Dendritic cell treated with granulocyte-macrophage colony-stimulating factor and Interleukin-4, amounts not matched to agents 40 ng/mL and 50 ng/mL, for 4 days (primary cell): ENCODE results near the gene PSAT1.

Source experiments
- H3K27ac Mint-ChIP-seq: one replicate; pipeline ENCODE4 v1.8.0; 2022; ENCODE audit warnings: mild to moderate bottlenecking, mixed read lengths
- H3K27me3 Mint-ChIP-seq: one replicate; pipeline ENCODE4 v1.8.0; 2022; ENCODE audit warnings: mild to moderate bottlenecking, mixed read lengths
- H3K36me3 Mint-ChIP-seq: one replicate; pipeline ENCODE4 v1.8.0; 2022; ENCODE audit warnings: low read depth, mixed read lengths
- H3K4me1 Mint-ChIP-seq: one replicate; pipeline ENCODE4 v1.8.0; 2022; ENCODE audit warnings: low read depth, mixed read lengths
- H3K4me3 Mint-ChIP-seq: one replicate; pipeline ENCODE4 v1.8.0; 2022; ENCODE audit warnings: mild to moderate bottlenecking, moderate library complexity, mixed read lengths
- H3K9me3 Mint-ChIP-seq: one replicate; pipeline ENCODE4 v1.8.0; 2022; ENCODE audit warnings: mixed read lengths
- intact Hi-C: fragments of 100-400 bp; cut with micrococcal nuclease; formaldehyde crosslinking; loops from one replicate; pipeline ENCODE4 v1.15.0; 2022

Gene PSAT1

GRCh38 chr9:78316166-78316892 lies 19.4 kb downstream of the PSAT1 start:
- Mint-ChIP-seq H3K4me3 (no peak overlapping the region), H3K4me1 (peaks cover 5% of the 10 kb centered on the region), H3K9me3 (no peaks in the 10 kb centered on the region), H3K27me3 (no peaks in the 10 kb centered on the region), H3K27ac (no peak overlapping the region), H3K36me3 (no peaks in the 10 kb centered on the region)
- intact Hi-C loops = no loop called here

- Mint-ChIP-seq H3K4me3 (no peak overlapping the region), H3K27me3 (no peaks in the 10 kb centered on the region), H3K36me3 (no peaks in the 10 kb centered on the region), H3K4me1 (peaks cover 5% of the 10 kb centered on the region), H3K27ac (no peak overlapping the region), H3K9me3 (no peaks in the 10 kb centered on the region)
- intact Hi-C loops = no loop called here
Measured at GRCh38 chr9:78319197-78320029, 22.5 kb downstream of the PSAT1 start.

DNA sequence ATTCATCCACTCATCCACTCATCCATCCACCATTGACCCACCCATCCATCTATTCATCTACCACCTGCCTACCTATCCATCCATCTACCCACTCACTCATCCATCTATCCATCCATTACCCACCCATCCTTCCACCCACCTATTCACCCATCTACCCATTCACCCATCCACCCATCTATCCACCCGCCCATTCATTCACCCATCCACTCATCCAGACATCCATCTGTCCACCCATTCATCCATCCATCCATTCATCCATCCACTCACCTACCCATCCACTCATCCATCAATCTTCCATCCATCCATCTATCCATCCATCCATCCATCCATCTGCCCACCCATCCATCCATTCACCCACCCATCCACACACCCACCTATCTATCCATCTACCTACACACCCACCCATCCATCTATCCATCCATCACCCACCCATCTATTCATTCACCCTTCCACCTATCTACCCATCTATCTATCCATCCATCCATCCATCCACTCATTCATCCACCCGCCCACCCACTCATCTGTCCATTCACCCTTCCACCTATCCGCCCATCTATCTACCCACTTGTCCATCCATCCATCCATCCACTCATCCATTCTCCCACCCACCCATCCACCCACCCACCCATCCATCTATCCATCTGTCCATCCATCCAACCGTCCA lies 23.2 kb downstream of the PSAT1 start:
- H3K27me3 Mint-ChIP-seq = no peaks in the 10 kb centered on the region
- no peak overlapping the region for H3K4me3 Mint-ChIP-seq
- H3K9me3 Mint-ChIP-seq = no peaks in the 10 kb centered on the region
- H3K4me1 Mint-ChIP-seq = peaks cover 5% of the 10 kb centered on the region
- intact Hi-C loops = no loop called here
- H3K27ac Mint-ChIP-seq = no peak overlapping the region
- H3K36me3 Mint-ChIP-seq = no peaks in the 10 kb centered on the region

GRCh38 chr9:78320875-78321496 lies 24.1 kb downstream of the PSAT1 start:
- no peaks in the 10 kb centered on the region for H3K27me3 Mint-ChIP-seq
- H3K4me3 Mint-ChIP-seq = no peak overlapping the region
- intact Hi-C loops = no loop called here
- H3K27ac Mint-ChIP-seq = no peak overlapping the region
- peaks cover 9% of the 10 kb centered on the region for H3K4me1 Mint-ChIP-seq
- no peaks in the 10 kb centered on the region for H3K36me3 Mint-ChIP-seq
- no peaks in the 10 kb centered on the region for H3K9me3 Mint-ChIP-seq

DNA sequence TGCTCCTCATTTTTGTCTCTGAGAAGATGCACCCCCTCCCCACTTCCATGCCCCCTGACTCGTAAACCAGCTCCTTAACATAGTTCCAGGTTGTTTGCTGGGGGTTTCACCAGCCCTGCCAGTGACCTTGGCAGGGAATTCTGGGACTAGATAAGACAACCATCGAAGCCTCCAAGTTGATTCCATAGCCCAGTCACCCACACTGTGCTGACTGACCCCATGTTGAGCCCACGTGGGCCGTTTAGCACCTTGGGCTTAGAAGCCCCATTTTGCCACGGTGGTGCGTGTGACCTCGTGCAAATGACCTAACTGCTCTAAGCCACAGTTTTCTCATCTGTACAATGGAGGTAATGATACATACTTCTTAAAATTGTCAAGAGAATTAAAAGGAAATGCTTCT lies 24.6 kb downstream of the PSAT1 start:
- Mint-ChIP-seq H3K4me3 (no peak overlapping the region), H3K27me3 (no peaks in the 10 kb centered on the region), H3K27ac (no peak overlapping the region), H3K4me1 (peaks cover 9% of the 10 kb centered on the region), H3K36me3 (no peaks in the 10 kb centered on the region), H3K9me3 (no peaks in the 10 kb centered on the region)
- intact Hi-C loops = no loop called here

- Mint-ChIP-seq H3K27ac (no peak overlapping the region), H3K36me3 (no peaks in the 10 kb centered on the region)
- intact Hi-C loops = no loop called here
Measured at GRCh38 chr9:78324068-78324650, 27.2 kb downstream of the PSAT1 start.

DNA sequence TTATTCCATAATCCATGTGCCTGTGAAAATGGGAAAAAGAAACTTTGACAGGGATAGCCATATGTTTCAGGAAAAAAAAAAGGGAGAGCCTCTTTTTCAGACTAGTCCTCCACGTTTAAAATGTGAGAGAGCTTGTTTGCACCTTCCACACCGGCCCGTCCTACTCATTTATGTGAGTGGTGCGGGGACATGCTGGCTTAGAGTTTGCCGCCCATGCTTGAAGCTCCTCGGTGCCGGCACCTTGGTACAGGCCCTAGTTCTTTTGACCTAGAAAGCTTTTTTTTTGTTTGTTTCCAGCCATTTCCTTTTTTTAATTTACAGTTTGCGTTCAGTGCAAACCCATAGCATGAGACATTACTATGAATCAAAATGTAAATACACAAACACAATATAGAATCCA lies 27.8 kb downstream of the PSAT1 start:
- H3K9me3 Mint-ChIP-seq = no peaks in the 10 kb centered on the region
- peaks cover 9% of the 10 kb centered on the region for H3K4me1 Mint-ChIP-seq
- no peak overlapping the region for H3K27ac Mint-ChIP-seq
- H3K36me3 Mint-ChIP-seq = no peaks in the 10 kb centered on the region
- intact Hi-C loops = loop anchor here (5.0 kb wide), 1 partner anchor 48 kb away; no protein-coding TSS in a partner anchor
- H3K27me3 Mint-ChIP-seq = no peaks in the 10 kb centered on the region
- H3K4me3 Mint-ChIP-seq = no peak overlapping the region

More at GRCh38 chr9:78324068-78324650, 27.2 kb downstream of the PSAT1 start:
- peaks cover 9% of the 10 kb centered on the region for H3K4me1 Mint-ChIP-seq
- H3K4me3 Mint-ChIP-seq = no peak overlapping the region
- H3K27me3 Mint-ChIP-seq = no peaks in the 10 kb centered on the region
- H3K9me3 Mint-ChIP-seq = no peaks in the 10 kb centered on the region

- H3K9me3 Mint-ChIP-seq = no peaks in the 10 kb centered on the region
- peaks cover 9% of the 10 kb centered on the region for H3K4me1 Mint-ChIP-seq
- intact Hi-C loops = loop anchor here (5.0 kb wide), 1 partner anchor 47 kb away; no protein-coding TSS in a partner anchor
- H3K4me3 Mint-ChIP-seq = no peak overlapping the region
- H3K27ac Mint-ChIP-seq = no peak overlapping the region
- H3K27me3 Mint-ChIP-seq = no peaks in the 10 kb centered on the region
- no peaks in the 10 kb centered on the region for H3K36me3 Mint-ChIP-seq
Measured at GRCh38 chr9:78325343-78325742, 28.4 kb downstream of the PSAT1 start.

GRCh38 chr9:78325846-78326360 lies 29.0 kb downstream of the PSAT1 start:
- H3K27me3 Mint-ChIP-seq = no peaks in the 10 kb centered on the region
- H3K4me1 Mint-ChIP-seq = peaks cover 9% of the 10 kb centered on the region
- H3K36me3 Mint-ChIP-seq = no peaks in the 10 kb centered on the region
- no peaks in the 10 kb centered on the region for H3K9me3 Mint-ChIP-seq
- H3K27ac Mint-ChIP-seq = no peak overlapping the region
- intact Hi-C loops = loop anchor here (5.0 kb wide), 1 partner anchor 46 kb away; no protein-coding TSS in a partner anchor
- H3K4me3 Mint-ChIP-seq = no peak overlapping the region

DNA sequence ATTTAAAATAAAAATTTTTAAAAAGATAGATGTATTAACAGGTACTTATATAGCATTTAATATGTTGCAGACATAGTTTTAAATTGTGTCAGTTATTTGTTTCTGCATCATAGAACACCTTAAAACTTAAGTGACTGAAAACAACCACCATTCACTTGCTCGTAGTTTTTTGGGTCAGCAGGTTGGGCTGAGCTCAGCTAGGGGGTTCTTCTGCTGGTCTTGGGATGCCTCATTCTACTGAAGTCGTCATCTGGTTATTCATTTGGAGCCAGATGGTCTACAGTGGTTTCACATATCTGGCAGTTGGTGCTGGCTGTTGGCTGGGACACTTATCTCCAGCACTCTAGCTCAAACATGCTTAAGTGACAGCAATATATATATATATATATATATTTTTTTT lies 29.6 kb downstream of the PSAT1 start:
- Mint-ChIP-seq H3K27me3 (no peaks in the 10 kb centered on the region), H3K36me3 (no peaks in the 10 kb centered on the region), H3K27ac (no peak overlapping the region), H3K4me1 (peaks cover 9% of the 10 kb centered on the region), H3K9me3 (no peaks in the 10 kb centered on the region), H3K4me3 (no peak overlapping the region)
- intact Hi-C loops = loop anchor here (5.0 kb wide), 1 partner anchor 46 kb away; no protein-coding TSS in a partner anchor

DNA sequence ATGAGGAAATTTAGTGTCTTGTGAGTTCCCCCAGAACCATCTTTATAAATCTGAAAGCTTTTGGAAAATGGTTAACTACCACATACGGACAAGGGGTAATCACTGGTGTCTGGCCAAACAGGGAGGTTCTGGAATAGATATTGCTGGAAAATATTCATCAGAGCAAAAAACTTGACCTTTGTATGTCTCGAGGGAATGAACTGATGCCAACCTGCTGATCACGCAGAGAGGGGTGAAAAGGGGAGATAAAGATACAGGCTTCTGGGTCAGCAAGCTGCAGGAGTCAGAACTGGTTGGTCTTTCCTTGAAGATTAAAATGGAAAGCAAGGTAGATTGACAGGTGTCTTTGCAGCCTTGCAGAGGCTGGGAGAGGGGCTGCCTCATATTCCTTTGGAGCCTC lies 35.5 kb downstream of the PSAT1 start:
- Mint-ChIP-seq H3K4me1 (no peaks in the 10 kb centered on the region), H3K4me3 (no peak overlapping the region), H3K9me3 (peaks cover 7% of the 10 kb centered on the region), H3K36me3 (no peaks in the 10 kb centered on the region), H3K27me3 (no peaks in the 10 kb centered on the region), H3K27ac (no peak overlapping the region)
- intact Hi-C loops = no loop called here

DNA sequence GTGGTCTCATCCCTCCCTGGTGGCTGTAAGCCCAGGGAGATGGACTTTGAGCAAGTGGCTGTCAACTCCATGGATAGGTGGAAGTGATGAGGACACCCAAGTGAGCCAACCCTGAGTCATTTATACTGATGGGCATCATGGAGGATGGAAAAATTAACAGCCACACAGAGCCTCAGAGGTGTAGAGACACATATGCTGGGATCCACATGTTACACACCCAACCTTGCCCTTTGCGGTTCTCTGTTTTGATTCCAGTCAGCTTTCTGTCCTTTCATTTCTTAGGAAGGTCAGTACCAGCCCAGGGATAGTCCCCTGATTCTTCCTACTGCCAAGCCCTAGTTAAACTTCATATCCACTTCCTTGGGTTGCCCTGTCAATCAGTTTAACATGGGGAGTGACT lies 51.9 kb downstream of the PSAT1 start:
- H3K9me3 Mint-ChIP-seq = no peaks in the 10 kb centered on the region
- intact Hi-C loops = no loop called here
- no peak overlapping the region for H3K4me3 Mint-ChIP-seq
- no peak overlapping the region for H3K27ac Mint-ChIP-seq
- no peaks in the 10 kb centered on the region for H3K36me3 Mint-ChIP-seq
- H3K4me1 Mint-ChIP-seq = no peaks in the 10 kb centered on the region
- H3K27me3 Mint-ChIP-seq = no peaks in the 10 kb centered on the region

DNA sequence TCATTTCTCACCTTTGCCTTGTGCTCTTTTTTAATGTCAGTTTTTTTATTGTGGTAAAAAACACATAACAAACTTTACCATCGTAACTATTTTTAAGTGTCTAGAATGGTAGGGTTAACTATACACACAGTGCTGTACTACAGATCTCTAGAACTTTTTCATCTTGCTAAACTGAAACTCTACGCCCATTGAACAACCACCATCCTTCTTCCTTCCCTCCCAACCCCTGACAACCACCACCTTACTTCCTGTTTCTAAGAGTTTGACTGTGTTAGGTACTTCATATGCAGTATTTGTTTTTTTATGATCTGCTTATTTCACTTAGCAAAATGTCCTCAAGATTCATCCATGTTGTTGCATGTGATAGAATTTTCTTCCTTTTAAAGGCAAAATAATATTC lies 54.9 kb downstream of the PSAT1 start:
- intact Hi-C loops = no loop called here
- Mint-ChIP-seq H3K4me1 (no peaks in the 10 kb centered on the region), H3K27me3 (no peaks in the 10 kb centered on the region), H3K36me3 (no peaks in the 10 kb centered on the region), H3K9me3 (no peaks in the 10 kb centered on the region), H3K4me3 (no peak overlapping the region), H3K27ac (no peak overlapping the region)
